Measurements from ENCODE around the gene FAM184A. TPM values are rescaled to one million over a fixed set of nuclear protein-coding genes. Genes with fewer than 3 reads are reported as not detected.

The FAM184A gene
- total and polyA plus RNA-seq, 2 donors (not counting 3 experiments of a cell fraction or from before 2014, with no cell fraction given): 0.04 to 0.84 TPM

- no TSS peak for BruUV-seq (replicated peaks)
Observed at GRCh38 chr6:118993358-118993757, 85.1 kb downstream of the FAM184A start.

More at GRCh38 chr6:118993358-118993757, 85.1 kb downstream of the FAM184A start:
- Histone ChIP-seq H3K9me3 (replicated peaks; ENCODE audit: control insufficient read depth, insufficient read depth, low read length) (no peaks in the 10 kb centered on the region), H3K4me3 (replicated peaks in 1 of 3; ENCODE audit: insufficient read depth in 1 of 3, low read depth in 1 of 3, low read length in 3 of 3) (no peak overlapping the region), H3K79me2 (ENCODE audit: control insufficient read depth, insufficient read depth, low read length) (no peaks in the 10 kb centered on the region), H3K4me1 (ENCODE audit: control insufficient read depth, extremely low read depth, insufficient read depth, low read length) (no peaks in the 10 kb centered on the region), H3K27me3 (ENCODE audit: control insufficient read depth in 2 of 2, insufficient read depth in 2 of 2, low read length in 2 of 2) (no peaks in the 10 kb centered on the region), H3K36me3 (ENCODE audit: control insufficient read depth in 2 of 2, extremely low read depth in 1 of 2, insufficient read depth in 2 of 2, low read length in 2 of 2) (no peaks in the 10 kb centered on the region), H3K9me1 (replicated peaks; ENCODE audit: control insufficient read depth, extremely low read depth, insufficient read depth, low read length) (no peaks in the 10 kb centered on the region), H2AFZ (ENCODE audit: low read depth, low read length) (no peak overlapping the region), H3K27ac (ENCODE audit: insufficient read depth, low read depth, low read length) (no peak overlapping the region), H3K9ac (replicated peaks; ENCODE audit: extremely low read depth, insufficient read depth, low read length) (no peak overlapping the region), H3K4me2 (ENCODE audit: insufficient read depth, low read length) (no peak overlapping the region), H4K20me1 (replicated peaks; ENCODE audit: control insufficient read depth, extremely low read depth, insufficient read depth, low read length) (no peaks in the 10 kb centered on the region)
- intact Hi-C loops (cut with micrococcal nuclease) (no loop called here), dilution Hi-C loops (cut with MboI; ENCODE audit: extremely low pct_ligation_motif_present, low sequenced_read_pairs) (no loop called here)
- ChIA-PET CTCF (no interaction called here), POLR2A (no interaction called here)
- no peak for TF ChIP-seq POLR2A (IDR thresholded peaks at IDR 0.05; ENCODE audit: low read depth, low read length)
- no peak for TF ChIP-seq FOS (IDR thresholded peaks at IDR 0.05; ENCODE audit: borderline replicate concordance, insufficient read depth, low read length)
- TF ChIP-seq CTCF (IDR thresholded peaks at IDR 0.05; ENCODE audit: extremely low read depth in 1 of 2, insufficient read depth in 1 of 2, low read depth in 1 of 2, low read length in 2 of 2): no peak
- TF ChIP-seq GATA2 (IDR thresholded peaks at IDR 0.05; ENCODE audit: insufficient read depth, insufficient read length, low read depth, low read length): no peak
- no peak for TF ChIP-seq JUN (IDR thresholded peaks at IDR 0.05; ENCODE audit: borderline replicate concordance, insufficient read depth, insufficient read length, low read depth)
- TF ChIP-seq POLR2AphosphoS5 (IDR thresholded peaks at IDR 0.05; ENCODE audit: insufficient read depth, low read depth, low read length): no peak
- TF ChIP-seq EZH2 (IDR thresholded peaks at IDR 0.05; ENCODE audit: borderline replicate concordance, low read depth, low read length, severe bottlenecking): no peak
- no peak for TF ChIP-seq MAX (IDR thresholded peaks at IDR 0.05; ENCODE audit: insufficient read depth, insufficient read length)
- no peak for TF ChIP-seq MYC (IDR thresholded peaks at IDR 0.05; ENCODE audit: low read depth, low read length)
- DNase-seq (ENCODE audit: low read depth, low spot score) (no peak), FAIRE-seq (no peak)

Measured in endothelial cell of umbilical vein (primary cell).